GM23248 (cell line): ENCODE measurements around the gene RPS24. TPM values are rescaled to one million over a fixed set of nuclear protein-coding genes. Genes with fewer than 3 reads are reported as not detected.

Experiments
- DNase-seq: peaks from one replicate; pipeline ENCODE4 v3.0.0-alpha.2; 2015
- H2AFZ ChIP-seq: fragments of 200-600 bp; sonication (generic); 2 replicates; pipeline ENCODE4 v1.6.1; 2016; ENCODE audit warnings: antibody characterized with exemption
- H3F3A ChIP-seq: fragments of 200-600 bp; sonication (generic); 2 replicates; pipeline ENCODE4 v1.6.1; 2016; ENCODE audit warnings: mild to moderate bottlenecking, antibody characterized with exemption, mixed run types; ENCODE audit not compliant: insufficient read depth
- H3K27ac ChIP-seq: fragments of 200-600 bp; sonication (generic); 2 replicates; pipeline ENCODE4 v1.5.1; 2016; ENCODE audit warnings: mild to moderate bottlenecking
- H3K27me3 ChIP-seq: fragments of 200-600 bp; sonication (generic); replicated peaks from 2 replicates; pipeline ENCODE4 v1.6.1; 2016; ENCODE audit warnings: mild to moderate bottlenecking; ENCODE audit not compliant: insufficient read depth
- H3K36me3 ChIP-seq: fragments of 200-600 bp; sonication (generic); 2 replicates; pipeline ENCODE4 v1.6.1; 2016; ENCODE audit warnings: low read depth, mild to moderate bottlenecking
- H3K4me1 ChIP-seq: fragments of 200-600 bp; sonication (generic); 2 replicates; pipeline ENCODE4 v1.6.1; 2016; ENCODE audit warnings: mild to moderate bottlenecking; ENCODE audit not compliant: insufficient read depth
- H3K4me2 ChIP-seq: fragments of 200-600 bp; sonication (generic); one replicate; pipeline ENCODE4 v1.6.1; 2016; ENCODE audit warnings: mild to moderate bottlenecking; ENCODE audit not compliant: unreplicated experiment
- H3K4me3 ChIP-seq: fragments of 200-600 bp; sonication (generic); 2 replicates; pipeline ENCODE4 v1.5.1; 2016; ENCODE audit warnings: mild to moderate bottlenecking
- H3K79me2 ChIP-seq: fragments of 200-600 bp; sonication (generic); 2 replicates; pipeline ENCODE4 v1.6.1; 2016; ENCODE audit warnings: mild to moderate bottlenecking; ENCODE audit not compliant: insufficient read depth
- H3K9ac ChIP-seq: fragments of 200-600 bp; sonication (generic); 2 replicates; pipeline ENCODE4 v1.6.1; 2016; ENCODE audit warnings: mild to moderate bottlenecking
- H3K9me2 ChIP-seq: fragments of 200-600 bp; sonication (generic); 2 replicates; pipeline ENCODE4 v1.6.1; 2016; ENCODE audit warnings: mixed run types, mild to moderate bottlenecking, moderate library complexity; ENCODE audit not compliant: insufficient read depth
- H3K9me3 ChIP-seq: fragments of 200-600 bp; sonication (generic); one replicate; pipeline ENCODE4 v1.6.1; 2017; ENCODE audit warnings: low read depth
- H4K20me1 ChIP-seq: fragments of 200-600 bp; sonication (generic); 2 replicates; pipeline ENCODE4 v1.6.0; 2016; ENCODE audit not compliant: insufficient read depth
- EZH2 ChIP-seq: fragments of 200-600 bp; sonication (generic); IDR thresholded peaks from 2 replicates; pipeline ENCODE4 v1.6.1; 2018; ENCODE audit warnings: antibody characterized with exemption, mild to moderate bottlenecking; ENCODE audit not compliant: insufficient read depth, poor library complexity, severe bottlenecking
- EZH2phosphoT487 ChIP-seq: fragments of 200-600 bp; sonication (generic); IDR thresholded peaks from 2 replicates; pipeline ENCODE4 v1.6.1; 2018; ENCODE audit warnings: antibody characterized with exemption, moderate library complexity, mild to moderate bottlenecking, low read depth; ENCODE audit not compliant: insufficient read depth
- WGBS, 2 experiments: methylation state at CpG; one replicate each; pipeline ENCODE4 v1.1.6; 2015 to 2017; ENCODE audit warnings: low lambda C conversion rate in 2 of 2, low coverage in 1 of 2; ENCODE audit errors: missing lambda C conversion rate in 2 of 2; 5-methylcytosine and 5-hydroxymethylcytosine counted together
- in situ Hi-C: fragments of 300-500 bp; cut with MboI; formaldehyde crosslinking; loops from 2 replicates; pipeline ENCODE4 v1.15.0; 2020
- polyA plus RNA-seq: library from polyadenylated mRNA; unstranded; fragments of >200 nt; fragmentation: Nextera tagmentation; extraction: Ambion mirVana; gene quantifications from 2 replicates; pipeline ENCODE4 v1.2.1, GENCODE V29; 2016
- total RNA-seq: library from RNA; depleted of rRNA; stranded (reverse); fragments of >200 nt; shearing (Covaris generic); gene quantifications from 2 replicates; pipeline ENCODE4 v1.2.3, GENCODE V29; 2014

Gene RPS24
- total and polyA plus RNA-seq, 2 experiments from 2014 or later = 660 to 1,653 TPM

DNA sequence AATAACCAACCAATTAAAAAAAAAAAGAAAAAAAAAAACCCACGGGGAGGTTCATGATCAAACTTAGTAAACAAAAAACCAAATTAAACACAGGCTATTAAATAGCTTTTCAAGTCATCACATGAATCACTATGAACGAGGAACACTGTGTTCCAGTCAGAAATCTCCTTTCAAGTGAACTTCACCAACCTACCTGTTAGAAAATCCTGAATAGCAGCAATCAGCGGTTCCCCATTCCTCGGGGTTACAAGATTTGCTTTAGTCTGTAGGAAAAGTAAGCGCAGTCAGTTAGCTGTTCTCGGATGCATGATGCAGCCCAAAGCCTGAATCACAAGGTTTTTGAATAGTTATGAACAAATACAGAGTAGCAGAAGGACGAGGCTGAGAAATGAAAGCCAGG is 23.4 kb upstream of the RPS24 start:
- Histone ChIP-seq H3K79me2 (no peaks in the 10 kb centered on the region; the same call in 1 of the 2 replicates), H3K4me3 (no peak overlapping the region), H3K36me3 (peaks cover 86% of the 10 kb centered on the region), H3F3A (no peaks in the 10 kb centered on the region), H3K4me2 (no peak overlapping the region), H2AFZ (no peak overlapping the region), H3K27me3 (no peaks in the 10 kb centered on the region), H3K9me3 (no peaks in the 10 kb centered on the region), H3K9me2 (no peaks in the 10 kb centered on the region), H3K27ac (no peak overlapping the region), H3K9ac (no peak overlapping the region), H4K20me1 (no peaks in the 10 kb centered on the region), H3K4me1 (no peaks in the 10 kb centered on the region)
- in situ Hi-C loops = no loop called here
- TF ChIP-seq EZH2phosphoT487 (no peak), EZH2 (no peak)
- 81 to 83% methylated on average over 7 of the region's 7 CpGs for WGBS, 2 experiments
- DNase-seq = no peak

DNA sequence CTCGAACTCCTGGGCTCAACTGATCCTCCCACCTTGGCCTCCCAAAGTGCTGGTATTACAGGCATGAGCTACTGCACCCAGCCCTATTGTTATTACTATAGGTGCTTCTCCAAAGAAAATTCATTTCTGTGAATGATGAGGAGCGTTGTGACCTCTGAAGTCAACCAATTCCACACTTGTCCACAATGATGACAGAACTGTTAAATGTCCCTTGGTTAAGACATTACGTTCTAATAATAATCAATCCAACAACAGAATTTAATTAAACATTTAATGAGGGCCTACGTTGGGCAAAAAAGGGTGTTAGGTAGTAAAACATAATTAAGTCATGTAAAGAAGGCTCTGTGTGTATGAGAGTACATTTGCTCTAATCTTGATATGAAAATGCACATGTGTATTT is 22.6 kb upstream of the RPS24 start:
- Histone ChIP-seq H4K20me1 (no peaks in the 10 kb centered on the region), H3K79me2 (no peaks in the 10 kb centered on the region; the same call in 1 of the 2 replicates), H3K4me2 (no peak overlapping the region), H3K36me3 (peaks cover 87% of the 10 kb centered on the region), H3K9ac (no peak overlapping the region), H3K9me3 (no peaks in the 10 kb centered on the region), H3K9me2 (no peaks in the 10 kb centered on the region), H2AFZ (no peak overlapping the region), H3K4me1 (no peaks in the 10 kb centered on the region), H3K27me3 (no peaks in the 10 kb centered on the region), H3F3A (no peaks in the 10 kb centered on the region), H3K27ac (no peak overlapping the region), H3K4me3 (no peak overlapping the region)
- TF ChIP-seq EZH2 (no peak), EZH2phosphoT487 (no peak)
- in situ Hi-C loops = no loop called here
- DNase-seq = no peak
- 93 to 97% methylated on average over 4 of the region's 4 CpGs for WGBS, 2 experiments

DNA sequence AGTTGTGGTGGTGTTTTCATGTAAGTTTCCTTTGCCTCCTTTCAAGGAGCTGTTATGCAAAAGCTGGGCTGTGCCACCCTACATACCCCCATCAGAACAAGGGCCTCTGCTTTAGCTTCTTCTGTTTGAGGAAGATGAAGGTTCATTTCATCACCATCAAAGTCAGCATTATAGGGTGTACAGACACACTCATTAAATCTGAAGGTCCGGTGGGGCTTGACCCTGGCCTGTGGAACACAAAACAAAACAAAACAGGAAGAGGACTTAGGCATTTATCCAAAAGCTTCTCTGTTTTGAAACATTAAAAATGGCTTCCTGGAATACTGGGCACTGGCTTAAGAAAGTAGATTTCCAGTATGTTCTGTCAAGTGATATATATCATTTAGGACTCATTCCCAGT is 20.1 kb upstream of the RPS24 start:
- Histone ChIP-seq H3K9ac (no peak overlapping the region), H3K9me2 (no peaks in the 10 kb centered on the region), H2AFZ (no peak overlapping the region), H3K79me2 (no peaks in the 10 kb centered on the region; the same call in 1 of the 2 replicates), H3K36me3 (peaks cover 84% of the 10 kb centered on the region), H3K4me1 (no peaks in the 10 kb centered on the region), H3K4me2 (no peak overlapping the region), H3K4me3 (no peak overlapping the region), H4K20me1 (no peaks in the 10 kb centered on the region), H3K27ac (no peak overlapping the region), H3K9me3 (no peaks in the 10 kb centered on the region), H3K27me3 (no peaks in the 10 kb centered on the region), H3F3A (no peaks in the 10 kb centered on the region)
- no peak for TF ChIP-seq EZH2phosphoT487
- no peak for TF ChIP-seq EZH2
- WGBS, 2 experiments = 94 to 95% methylated on average over 1 of the region's 1 CpG
- no peak for DNase-seq
- in situ Hi-C loops = no loop called here

DNA sequence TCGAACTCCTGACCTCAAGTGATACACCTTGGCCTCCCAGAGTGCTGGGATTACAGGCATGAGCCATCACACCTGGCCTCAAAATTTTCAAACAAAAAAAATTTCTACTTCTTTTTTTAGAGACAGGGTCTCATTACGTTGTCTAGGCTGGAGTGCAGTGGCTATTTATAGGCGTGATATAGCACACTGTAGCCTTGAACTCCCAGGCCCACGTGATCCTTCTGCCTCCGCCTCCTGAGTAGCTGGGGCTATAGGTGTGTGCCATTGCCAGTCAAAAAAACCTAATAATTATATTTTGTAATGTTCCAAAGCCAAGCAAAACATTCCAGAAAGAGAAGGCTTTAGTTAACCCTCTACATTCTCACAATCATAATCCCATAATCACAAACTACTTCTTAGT is 18.1 kb upstream of the RPS24 start:
- Histone ChIP-seq H3K4me1 (no peaks in the 10 kb centered on the region), H3K9ac (no peak overlapping the region), H3K27ac (no peak overlapping the region), H3K36me3 (peaks cover 83% of the 10 kb centered on the region), H3K9me3 (no peaks in the 10 kb centered on the region), H3K27me3 (no peaks in the 10 kb centered on the region), H3K4me3 (no peak overlapping the region), H2AFZ (no peak overlapping the region), H3K4me2 (no peak overlapping the region), H4K20me1 (no peaks in the 10 kb centered on the region), H3K9me2 (no peaks in the 10 kb centered on the region), H3F3A (no peaks in the 10 kb centered on the region), H3K79me2 (no peaks in the 10 kb centered on the region; the same call in 1 of the 2 replicates)
- no peak for TF ChIP-seq EZH2
- no peak for TF ChIP-seq EZH2phosphoT487
- in situ Hi-C loops = no loop called here
- 97 to 99% methylated on average over 5 of the region's 5 CpGs for WGBS, 2 experiments
- DNase-seq = no peak

DNA sequence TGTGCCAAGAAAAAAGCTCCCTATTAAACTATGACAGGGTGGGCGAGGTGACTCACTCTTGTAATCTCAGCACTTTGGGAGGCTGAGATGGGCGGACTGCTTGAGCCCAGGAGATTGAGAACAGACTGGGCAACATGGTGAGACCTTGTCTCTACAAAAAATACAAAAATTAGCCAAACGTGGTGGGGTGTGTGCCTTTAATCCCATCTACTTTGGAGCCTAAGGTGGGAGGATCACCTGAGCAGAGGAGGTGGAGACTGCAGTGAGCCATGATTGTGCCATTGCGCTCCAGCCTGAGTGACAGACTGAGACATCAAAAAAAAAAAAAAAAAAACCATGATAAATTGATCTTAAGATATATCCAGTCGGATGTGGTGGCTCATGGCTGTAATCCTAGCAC is 15.8 kb upstream of the RPS24 start:
- Histone ChIP-seq H2AFZ (no peak overlapping the region), H3K4me2 (no peak overlapping the region), H3K9me3 (no peaks in the 10 kb centered on the region), H3K4me1 (no peaks in the 10 kb centered on the region), H3K4me3 (no peak overlapping the region), H3F3A (no peaks in the 10 kb centered on the region), H3K79me2 (no peaks in the 10 kb centered on the region), H3K27me3 (no peaks in the 10 kb centered on the region), H3K9ac (no peak overlapping the region), H4K20me1 (no peaks in the 10 kb centered on the region), H3K27ac (no peak overlapping the region), H3K9me2 (no peaks in the 10 kb centered on the region), H3K36me3 (peaks cover 83% of the 10 kb centered on the region)
- in situ Hi-C loops = no loop called here
- TF ChIP-seq EZH2phosphoT487 (no peak), EZH2 (no peak)
- DNase-seq = no peak
- 83 to 84% methylated on average over 5 of the region's 5 CpGs for WGBS, 2 experiments
